ENCODE data around the gene RGPD8.
"Not testable (repeated sequence)": the region's sequence is repeated elsewhere in the genome, so short reads cannot be mapped to it uniquely, and the experiment has no call there.

DNA sequence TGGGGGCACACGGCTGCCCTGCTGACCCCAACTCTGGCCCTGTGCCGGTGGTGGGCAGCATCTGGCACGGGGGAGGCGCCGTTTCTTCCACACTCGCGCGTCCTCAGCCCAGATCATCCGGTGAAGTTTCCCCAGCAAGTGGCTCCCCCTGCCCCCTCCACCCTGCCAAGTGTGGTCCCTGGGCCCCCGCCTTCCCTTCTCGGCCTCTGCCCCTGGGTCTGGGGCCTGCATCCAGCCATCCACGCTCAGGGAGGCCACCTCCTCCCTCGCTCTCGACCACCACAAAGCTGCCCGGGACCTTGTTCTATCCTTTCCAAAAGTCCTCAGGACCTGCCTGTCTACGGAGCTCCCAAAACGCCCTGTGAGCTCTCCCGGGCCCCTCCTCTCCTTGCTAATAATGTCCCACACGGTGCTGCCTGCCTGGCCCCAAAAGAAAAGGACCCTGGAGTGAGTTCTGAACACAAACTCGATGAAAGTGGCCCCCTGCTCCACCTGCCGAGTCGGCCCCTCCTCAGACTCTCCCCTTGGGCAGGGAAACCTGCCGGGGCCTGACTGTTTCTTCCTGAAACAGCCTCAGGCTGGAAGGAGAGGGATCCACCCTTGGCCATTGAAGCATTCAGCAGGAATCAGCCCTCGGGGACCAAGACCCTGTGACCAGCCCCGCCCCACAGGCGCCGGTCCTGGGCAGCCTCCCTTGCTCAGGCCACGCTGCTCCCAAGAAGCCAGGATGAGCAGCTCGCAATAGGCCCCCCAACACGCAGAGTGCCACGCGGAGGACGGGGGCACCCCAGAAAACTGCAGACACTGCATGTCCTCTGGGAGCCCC lies 1.7 kb upstream of the RGPD8 start:
- not testable (repeated sequence) for TF ChIP-seq TAF1 (IDR thresholded peaks at IDR 0.05; ENCODE audit: borderline replicate concordance, low read depth, low read length); POLR2A (IDR thresholded peaks at IDR 0.05; ENCODE audit: low read depth, low read length); POLR2AphosphoS5 (IDR thresholded peaks at IDR 0.05; ENCODE audit: low read depth, low read length)

Data from GM12892 (cell line).